GM23248 (cell line): Measurements from ENCODE around the gene PCSK4. TPM values are rescaled to one million over a fixed set of nuclear protein-coding genes. Genes with fewer than 3 reads are reported as not detected.

Experiments
- DNase-seq: peaks from one replicate; pipeline ENCODE4 v3.0.0-alpha.2; 2015
- H2AFZ ChIP-seq: fragments of 200-600 bp; sonication (generic); 2 replicates; pipeline ENCODE4 v1.6.1; 2016; ENCODE audit warnings: antibody characterized with exemption
- H3F3A ChIP-seq: fragments of 200-600 bp; sonication (generic); 2 replicates; pipeline ENCODE4 v1.6.1; 2016; ENCODE audit warnings: mild to moderate bottlenecking, antibody characterized with exemption, mixed run types; ENCODE audit not compliant: insufficient read depth
- H3K27ac ChIP-seq: fragments of 200-600 bp; sonication (generic); 2 replicates; pipeline ENCODE4 v1.5.1; 2016; ENCODE audit warnings: mild to moderate bottlenecking
- H3K27me3 ChIP-seq: fragments of 200-600 bp; sonication (generic); replicated peaks from 2 replicates; pipeline ENCODE4 v1.6.1; 2016; ENCODE audit warnings: mild to moderate bottlenecking; ENCODE audit not compliant: insufficient read depth
- H3K36me3 ChIP-seq: fragments of 200-600 bp; sonication (generic); 2 replicates; pipeline ENCODE4 v1.6.1; 2016; ENCODE audit warnings: low read depth, mild to moderate bottlenecking
- H3K4me1 ChIP-seq: fragments of 200-600 bp; sonication (generic); 2 replicates; pipeline ENCODE4 v1.6.1; 2016; ENCODE audit warnings: mild to moderate bottlenecking; ENCODE audit not compliant: insufficient read depth
- H3K4me2 ChIP-seq: fragments of 200-600 bp; sonication (generic); one replicate; pipeline ENCODE4 v1.6.1; 2016; ENCODE audit warnings: mild to moderate bottlenecking; ENCODE audit not compliant: unreplicated experiment
- H3K4me3 ChIP-seq: fragments of 200-600 bp; sonication (generic); 2 replicates; pipeline ENCODE4 v1.5.1; 2016; ENCODE audit warnings: mild to moderate bottlenecking
- H3K79me2 ChIP-seq: fragments of 200-600 bp; sonication (generic); 2 replicates; pipeline ENCODE4 v1.6.1; 2016; ENCODE audit warnings: mild to moderate bottlenecking; ENCODE audit not compliant: insufficient read depth
- H3K9ac ChIP-seq: fragments of 200-600 bp; sonication (generic); 2 replicates; pipeline ENCODE4 v1.6.1; 2016; ENCODE audit warnings: mild to moderate bottlenecking
- H3K9me2 ChIP-seq: fragments of 200-600 bp; sonication (generic); 2 replicates; pipeline ENCODE4 v1.6.1; 2016; ENCODE audit warnings: mixed run types, mild to moderate bottlenecking, moderate library complexity; ENCODE audit not compliant: insufficient read depth
- H3K9me3 ChIP-seq: fragments of 200-600 bp; sonication (generic); one replicate; pipeline ENCODE4 v1.6.1; 2017; ENCODE audit warnings: low read depth
- H4K20me1 ChIP-seq: fragments of 200-600 bp; sonication (generic); 2 replicates; pipeline ENCODE4 v1.6.0; 2016; ENCODE audit not compliant: insufficient read depth
- EZH2 ChIP-seq: fragments of 200-600 bp; sonication (generic); IDR thresholded peaks from 2 replicates; pipeline ENCODE4 v1.6.1; 2018; ENCODE audit warnings: antibody characterized with exemption, mild to moderate bottlenecking; ENCODE audit not compliant: insufficient read depth, poor library complexity, severe bottlenecking
- EZH2phosphoT487 ChIP-seq: fragments of 200-600 bp; sonication (generic); IDR thresholded peaks from 2 replicates; pipeline ENCODE4 v1.6.1; 2018; ENCODE audit warnings: antibody characterized with exemption, moderate library complexity, mild to moderate bottlenecking, low read depth; ENCODE audit not compliant: insufficient read depth
- WGBS, 2 experiments: methylation state at CpG; one replicate each; pipeline ENCODE4 v1.1.6; 2015 to 2017; ENCODE audit warnings: low lambda C conversion rate in 2 of 2, low coverage in 1 of 2; ENCODE audit errors: missing lambda C conversion rate in 2 of 2; 5-methylcytosine and 5-hydroxymethylcytosine counted together
- in situ Hi-C: fragments of 300-500 bp; cut with MboI; formaldehyde crosslinking; loops from 2 replicates; pipeline ENCODE4 v1.15.0; 2020
- polyA plus RNA-seq: library from polyadenylated mRNA; unstranded; fragments of >200 nt; fragmentation: Nextera tagmentation; extraction: Ambion mirVana; gene quantifications from 2 replicates; pipeline ENCODE4 v1.2.1, GENCODE V29; 2016
- total RNA-seq: library from RNA; depleted of rRNA; stranded (reverse); fragments of >200 nt; shearing (Covaris generic); gene quantifications from 2 replicates; pipeline ENCODE4 v1.2.3, GENCODE V29; 2014

The PCSK4 gene
- total and polyA plus RNA-seq, 2 experiments from 2014 or later: 0.28 to 0.76 TPM

GRCh38 chr19:1455002-1455335 lies 35.2 kb downstream of the PCSK4 start:
- peaks cover 5% of the 10 kb centered on the region; the same call in 1 of the 2 replicates for H3F3A ChIP-seq
- no peaks in the 10 kb centered on the region for H3K79me2 ChIP-seq
- no peaks in the 10 kb centered on the region for H3K36me3 ChIP-seq
- in situ Hi-C loops: no loop called here
- no peak overlapping the region for H3K27ac ChIP-seq
- TF ChIP-seq EZH2: no peak
- TF ChIP-seq EZH2phosphoT487: no peak
- no peaks in the 10 kb centered on the region for H4K20me1 ChIP-seq
- no peaks in the 10 kb centered on the region for H3K4me1 ChIP-seq
- H3K4me2 ChIP-seq: no peak overlapping the region
- no peak overlapping the region for H3K4me3 ChIP-seq
- H3K9me3 ChIP-seq: no peaks in the 10 kb centered on the region
- WGBS, 2 experiments: 5 to 6% methylated on average over 14 to 19 of the region's 22 CpGs
- no peaks in the 10 kb centered on the region for H3K9me2 ChIP-seq
- peaks cover 20% of the 10 kb centered on the region for H3K27me3 ChIP-seq
- DNase-seq: no peak
- H2AFZ ChIP-seq: no peak overlapping the region
- H3K9ac ChIP-seq: no peak overlapping the region

GRCh38 chr19:1453525-1454364 lies 36.4 kb downstream of the PCSK4 start:
- peak; percentile 87 for DNase-seq

GRCh38 chr19:1452802-1453524 lies 37.2 kb downstream of the PCSK4 start:
- H3K9me2 ChIP-seq: no peaks in the 10 kb centered on the region
- no peaks in the 10 kb centered on the region for H3K36me3 ChIP-seq
- DNase-seq: no peak
- no peak overlapping the region for H3K27ac ChIP-seq
- peaks cover 29% of the 10 kb centered on the region for H3K27me3 ChIP-seq
- no peak for TF ChIP-seq EZH2phosphoT487
- TF ChIP-seq EZH2: no peak
- WGBS, 2 experiments: 43 to 61% methylated on average over 20 to 29 of the region's 30 CpGs
- in situ Hi-C loops: no loop called here
- H3K79me2 ChIP-seq: no peaks in the 10 kb centered on the region
- H3K4me1 ChIP-seq: no peaks in the 10 kb centered on the region
- H2AFZ ChIP-seq: no peak overlapping the region
- no peak overlapping the region for H3K4me3 ChIP-seq
- no peaks in the 10 kb centered on the region for H4K20me1 ChIP-seq
- H3K9ac ChIP-seq: no peak overlapping the region
- H3F3A ChIP-seq: peaks cover 12% of the 10 kb centered on the region; the same call in 1 of the 2 replicates
- no peaks in the 10 kb centered on the region for H3K9me3 ChIP-seq
- no peak overlapping the region for H3K4me2 ChIP-seq

More at GRCh38 chr19:1453525-1454364, 36.4 kb downstream of the PCSK4 start:
- H3K4me3 ChIP-seq: no peak overlapping the region
- no peaks in the 10 kb centered on the region for H3K79me2 ChIP-seq
- H3K27me3 ChIP-seq: peaks cover 29% of the 10 kb centered on the region
- peaks cover 11% of the 10 kb centered on the region; the same call in 1 of the 2 replicates for H3F3A ChIP-seq
- 12 to 14% methylated on average over 22 to 32 of the region's 33 CpGs for WGBS, 2 experiments
- TF ChIP-seq EZH2phosphoT487 (no peak), EZH2 (no peak)
- no peaks in the 10 kb centered on the region for H3K4me1 ChIP-seq
- H3K27ac ChIP-seq: no peak overlapping the region
- no peaks in the 10 kb centered on the region for H3K36me3 ChIP-seq
- H3K9me2 ChIP-seq: no peaks in the 10 kb centered on the region
- H4K20me1 ChIP-seq: no peaks in the 10 kb centered on the region
- in situ Hi-C loops: no loop called here
- no peaks in the 10 kb centered on the region for H3K9me3 ChIP-seq
- H2AFZ ChIP-seq: no peak overlapping the region
- H3K4me2 ChIP-seq: no peak overlapping the region
- H3K9ac ChIP-seq: no peak overlapping the region

- H3K27me3 ChIP-seq: peaks cover 29% of the 10 kb centered on the region
- DNase-seq: no peak
- no peak overlapping the region for H3K27ac ChIP-seq
- no peaks in the 10 kb centered on the region for H3K79me2 ChIP-seq
- TF ChIP-seq EZH2phosphoT487 (no peak), EZH2 (no peak)
- H3K9ac ChIP-seq: no peak overlapping the region
- H3K9me3 ChIP-seq: no peaks in the 10 kb centered on the region
- H3K4me3 ChIP-seq: no peak overlapping the region
- WGBS, 2 experiments: 27 to 47% methylated on average over 22 to 37 of the region's 39 CpGs
- H3K4me1 ChIP-seq: no peaks in the 10 kb centered on the region
- no peak overlapping the region for H2AFZ ChIP-seq
- no peaks in the 10 kb centered on the region for H3K36me3 ChIP-seq
- H3K9me2 ChIP-seq: no peaks in the 10 kb centered on the region
- H3F3A ChIP-seq: peaks cover 12% of the 10 kb centered on the region; the same call in 1 of the 2 replicates
- no peaks in the 10 kb centered on the region for H4K20me1 ChIP-seq
- no peak overlapping the region for H3K4me2 ChIP-seq
- in situ Hi-C loops: no loop called here
Observed at GRCh38 chr19:1451916-1452801, 38.0 kb downstream of the PCSK4 start.
